WERI-Rb-1 (cell line): ENCODE measurements around the gene THBS4.

ENCODE experiments used
- DNase-seq: peaks from one replicate; pipeline ENCODE4 v3.0.0-alpha.2; 2020
- H3K27ac ChIP-seq: fragments of 250-450 bp; sonication (Bioruptor Pico); 2 replicates; pipeline ENCODE4 v1.5.1; 2020; ENCODE audit warnings: mild to moderate bottlenecking, moderate library complexity
- H3K27me3 ChIP-seq: fragments of 250-450 bp; sonication (Bioruptor Pico); 2 replicates; pipeline ENCODE4 v1.5.1; 2021; ENCODE audit warnings: mild to moderate bottlenecking, low read depth, moderate library complexity; ENCODE audit not compliant: insufficient read depth, severe bottlenecking
- H3K36me3 ChIP-seq: fragments of 250-450 bp; sonication (Bioruptor Pico); 2 replicates; pipeline ENCODE4 v1.5.1; 2020; ENCODE audit warnings: mild to moderate bottlenecking, moderate library complexity
- H3K4me3 ChIP-seq: 2 replicates; pipeline ENCODE4 v1.5.1; 2011; ENCODE audit warnings: low read depth, mild to moderate bottlenecking, control low read depth, low read length
- H3K9me3 ChIP-seq: fragments of 250-450 bp; sonication (Bioruptor Pico); 2 replicates; pipeline ENCODE4 v1.5.1; 2021; ENCODE audit warnings: mild to moderate bottlenecking, moderate library complexity; ENCODE audit not compliant: severe bottlenecking
- CTCF ChIP-seq: IDR thresholded peaks from 2 replicates; pipeline ENCODE4 v1.5.1; 2011; ENCODE audit warnings: low read depth, mild to moderate bottlenecking, control low read depth, inconsistent platforms, low read length

THBS4 gene

GRCh38 chr5:80052464-80052863 is 17.3 kb downstream of the THBS4 start:
- TF ChIP-seq CTCF, result no peak
- Histone ChIP-seq H3K9me3 (no peaks in the 10 kb centered on the region), H3K27me3 (no peaks in the 10 kb centered on the region), H3K27ac (no peak overlapping the region), H3K36me3 (no peaks in the 10 kb centered on the region), H3K4me3 (no peak overlapping the region)
- DNase-seq, result no peak

DNA sequence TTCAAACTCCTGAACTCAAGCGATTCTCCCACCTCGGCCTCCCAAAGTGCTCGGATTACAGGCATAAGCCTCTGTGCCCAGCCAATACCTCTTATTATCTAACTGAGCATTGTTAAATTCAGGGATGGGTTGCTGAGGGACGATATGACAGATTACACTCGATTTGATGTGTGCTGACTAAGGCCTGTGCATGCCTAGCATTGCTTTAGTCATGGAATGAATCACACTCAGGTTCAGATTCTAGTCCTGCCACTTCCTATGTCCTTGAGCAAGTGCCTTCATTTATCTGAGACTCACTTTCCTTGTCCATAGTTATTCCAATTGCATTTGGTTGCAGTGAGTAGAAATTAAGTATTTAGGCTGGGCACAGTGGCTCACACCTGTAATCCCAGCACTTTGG is 19.5 kb downstream of the THBS4 start:
- Histone ChIP-seq H3K4me3 (no peak overlapping the region), H3K27me3 (no peaks in the 10 kb centered on the region), H3K36me3 (no peaks in the 10 kb centered on the region), H3K27ac (no peak overlapping the region), H3K9me3 (no peaks in the 10 kb centered on the region)
- no peak for TF ChIP-seq CTCF
- no peak for DNase-seq

GRCh38 chr5:80055491-80056170 is 20.5 kb downstream of the THBS4 start:
- Histone ChIP-seq H3K4me3 (no peak overlapping the region), H3K9me3 (no peaks in the 10 kb centered on the region), H3K27ac (no peak overlapping the region), H3K27me3 (no peaks in the 10 kb centered on the region), H3K36me3 (no peaks in the 10 kb centered on the region)
- TF ChIP-seq CTCF, result no peak
- DNase-seq, result no peak

GRCh38 chr5:80057099-80057498 is 22.0 kb downstream of the THBS4 start:
- no peaks in the 10 kb centered on the region for H3K36me3 ChIP-seq
- no peak for TF ChIP-seq CTCF
- no peaks in the 10 kb centered on the region for H3K9me3 ChIP-seq
- no peak overlapping the region for H3K27ac ChIP-seq
- no peak for DNase-seq
- no peaks in the 10 kb centered on the region for H3K27me3 ChIP-seq
- H3K4me3 ChIP-seq, result no peak overlapping the region

GRCh38 chr5:80057921-80058320 is 22.8 kb downstream of the THBS4 start:
- H3K4me3 ChIP-seq, result no peak overlapping the region
- H3K36me3 ChIP-seq, result no peaks in the 10 kb centered on the region
- H3K27me3 ChIP-seq, result no peaks in the 10 kb centered on the region
- no peak overlapping the region for H3K27ac ChIP-seq
- no peak for DNase-seq
- no peaks in the 10 kb centered on the region for H3K9me3 ChIP-seq
- no peak for TF ChIP-seq CTCF
